Measurements from ENCODE around the gene KRTAP10-11.
"Not testable (repeated sequence)": the region's sequence is repeated elsewhere in the genome, so short reads cannot be mapped to it uniquely, and the experiment has no call there.

KRTAP10-11 gene

GRCh38 chr21:44658913-44659595 is 12.8 kb downstream of the KRTAP10-11 start:
- Mint-ChIP-seq H3K4me3 (peak overlapping the region; percentile 68), H3K4me1 (ENCODE audit: low read depth) (peaks cover 62% of the 10 kb centered on the region), H3K36me3 (peaks cover 9% of the 10 kb centered on the region), H3K27me3 (no peaks in the 10 kb centered on the region), H3K9me3 (ENCODE audit: low read depth) (peaks cover 6% of the 10 kb centered on the region), H3K27ac (peak overlapping the region; percentile 88)

- not testable (repeated sequence) for H3K27ac Mint-ChIP-seq; H3K36me3 Mint-ChIP-seq; H3K27me3 Mint-ChIP-seq; H3K4me3 Mint-ChIP-seq; H3K9me3 Mint-ChIP-seq (ENCODE audit: low read depth)
- peaks cover 38% of the 10 kb centered on the region for H3K4me1 Mint-ChIP-seq (ENCODE audit: low read depth)
Observed at GRCh38 chr21:44661567-44661966, 15.4 kb downstream of the KRTAP10-11 start.

- Mint-ChIP-seq H3K27me3 (no peaks in the 10 kb centered on the region), H3K4me1 (ENCODE audit: low read depth) (peaks cover 7% of the 10 kb centered on the region), H3K36me3 (peaks cover 5% of the 10 kb centered on the region)
Observed at GRCh38 chr21:44664691-44665090, 18.5 kb downstream of the KRTAP10-11 start.

GRCh38 chr21:44666401-44667320 is 20.4 kb downstream of the KRTAP10-11 start, which contains the start of gene KRTAP12-2:
TSS of gene KRTAP12-2 (minus strand) at chr21:44666927. CDS start at chr21:44666886, 41 bp downstream.
- Mint-ChIP-seq H3K27me3 (no peaks in the 10 kb centered on the region), H3K4me1 (ENCODE audit: low read depth) (no peaks in the 10 kb centered on the region), H3K9me3 (ENCODE audit: low read depth) (peaks cover 11% of the 10 kb centered on the region), H3K27ac (no peak within 1 kb of the TSS), H3K36me3 (peaks cover 5% of the 10 kb centered on the region), H3K4me3 (no peak within 1 kb of the TSS)

More at GRCh38 chr21:44664691-44665090, 18.5 kb downstream of the KRTAP10-11 start:
- H3K9me3 Mint-ChIP-seq (ENCODE audit: low read depth) = peaks cover 7% of the 10 kb centered on the region
- H3K27ac Mint-ChIP-seq = no peak overlapping the region
- H3K4me3 Mint-ChIP-seq = no peak overlapping the region

GRCh38 chr21:44667612-44668011 is 21.4 kb downstream of the KRTAP10-11 start:
- no peaks in the 10 kb centered on the region for H3K27me3 Mint-ChIP-seq
- H3K27ac Mint-ChIP-seq = no peak overlapping the region
- no peaks in the 10 kb centered on the region for H3K4me1 Mint-ChIP-seq (ENCODE audit: low read depth)
- H3K9me3 Mint-ChIP-seq (ENCODE audit: low read depth) = peaks cover 12% of the 10 kb centered on the region
- peaks cover 7% of the 10 kb centered on the region for H3K36me3 Mint-ChIP-seq
- no peak overlapping the region for H3K4me3 Mint-ChIP-seq

- Mint-ChIP-seq H3K4me1 (ENCODE audit: low read depth) (no peaks in the 10 kb centered on the region), H3K27ac (no peak overlapping the region), H3K27me3 (no peaks in the 10 kb centered on the region), H3K36me3 (peaks cover 23% of the 10 kb centered on the region), H3K9me3 (ENCODE audit: low read depth) (peaks cover 16% of the 10 kb centered on the region), H3K4me3 (no peak overlapping the region)
Observed at GRCh38 chr21:44670642-44671432, 24.6 kb downstream of the KRTAP10-11 start.

GRCh38 chr21:44671911-44672310 is 25.7 kb downstream of the KRTAP10-11 start:
- Mint-ChIP-seq H3K27ac (no peak overlapping the region), H3K4me1 (ENCODE audit: low read depth) (no peaks in the 10 kb centered on the region), H3K27me3 (no peaks in the 10 kb centered on the region), H3K9me3 (ENCODE audit: low read depth) (peaks cover 16% of the 10 kb centered on the region), H3K4me3 (no peak overlapping the region), H3K36me3 (peaks cover 23% of the 10 kb centered on the region)

- Mint-ChIP-seq H3K9me3 (ENCODE audit: low read depth) (peaks cover 2% of the 10 kb centered on the region), H3K4me1 (ENCODE audit: low read depth) (no peaks in the 10 kb centered on the region), H3K36me3 (peaks cover 14% of the 10 kb centered on the region), H3K4me3 (no peak overlapping the region), H3K27me3 (no peaks in the 10 kb centered on the region), H3K27ac (no peak overlapping the region)
Observed at GRCh38 chr21:44677881-44678280, 31.7 kb downstream of the KRTAP10-11 start.

- Mint-ChIP-seq H3K4me3 (no peak overlapping the region), H3K36me3 (no peaks in the 10 kb centered on the region), H3K27ac (no peak overlapping the region)
Observed at GRCh38 chr21:44681152-44681551, 34.9 kb downstream of the KRTAP10-11 start.

GRCh38 chr21:44681861-44682579 is 35.8 kb downstream of the KRTAP10-11 start, which contains the start of gene KRTAP12-1:
TSS of gene KRTAP12-1 (minus strand) at chr21:44682163. CDS start at chr21:44682123, 40 bp downstream.
- Mint-ChIP-seq H3K4me3 (no peak within 1 kb of the TSS), H3K27ac (no peak within 1 kb of the TSS), H3K4me1 (ENCODE audit: low read depth) (peaks cover 8% of the 10 kb centered on the region), H3K36me3 (no peaks in the 10 kb centered on the region), H3K9me3 (ENCODE audit: low read depth) (no peaks in the 10 kb centered on the region), H3K27me3 (peaks cover 2% of the 10 kb centered on the region)

More at GRCh38 chr21:44681152-44681551, 34.9 kb downstream of the KRTAP10-11 start:
- Mint-ChIP-seq H3K27me3 (peaks cover 2% of the 10 kb centered on the region), H3K9me3 (ENCODE audit: low read depth) (no peaks in the 10 kb centered on the region), H3K4me1 (ENCODE audit: low read depth) (peaks cover 4% of the 10 kb centered on the region)

GRCh38 chr21:44682580-44683151 is 36.5 kb downstream of the KRTAP10-11 start:
- H3K36me3 Mint-ChIP-seq = no peaks in the 10 kb centered on the region
- H3K9me3 Mint-ChIP-seq (ENCODE audit: low read depth) = no peaks in the 10 kb centered on the region
- H3K27me3 Mint-ChIP-seq = peaks cover 2% of the 10 kb centered on the region
- no peak overlapping the region for H3K4me3 Mint-ChIP-seq
- H3K27ac Mint-ChIP-seq = no peak overlapping the region
- H3K4me1 Mint-ChIP-seq (ENCODE audit: low read depth) = peaks cover 8% of the 10 kb centered on the region

GRCh38 chr21:44684077-44684476 is 37.9 kb downstream of the KRTAP10-11 start:
- H3K36me3 Mint-ChIP-seq = no peaks in the 10 kb centered on the region
- no peak overlapping the region for H3K4me3 Mint-ChIP-seq
- H3K27me3 Mint-ChIP-seq = peaks cover 2% of the 10 kb centered on the region

GRCh38 chr21:44684483-44684882 is 38.3 kb downstream of the KRTAP10-11 start:
- Mint-ChIP-seq H3K4me1 (ENCODE audit: low read depth) (peaks cover 8% of the 10 kb centered on the region), H3K9me3 (ENCODE audit: low read depth) (no peaks in the 10 kb centered on the region), H3K36me3 (no peaks in the 10 kb centered on the region), H3K27me3 (peaks cover 2% of the 10 kb centered on the region), H3K4me3 (no peak overlapping the region), H3K27ac (no peak overlapping the region)

More at GRCh38 chr21:44684077-44684476, 37.9 kb downstream of the KRTAP10-11 start:
- Mint-ChIP-seq H3K9me3 (ENCODE audit: low read depth) (no peaks in the 10 kb centered on the region), H3K27ac (no peak overlapping the region), H3K4me1 (ENCODE audit: low read depth) (peaks cover 8% of the 10 kb centered on the region)

GRCh38 chr21:44685050-44685449 is 38.8 kb downstream of the KRTAP10-11 start:
- H3K4me3 Mint-ChIP-seq; H3K9me3 Mint-ChIP-seq (ENCODE audit: low read depth); H3K27me3 Mint-ChIP-seq; H3K27ac Mint-ChIP-seq; H3K4me1 Mint-ChIP-seq (ENCODE audit: low read depth); H3K36me3 Mint-ChIP-seq: not testable (repeated sequence)

Data from activated naive CD8-positive, alpha-beta T cell (primary cell).